A549 (cell line): ENCODE measurements around the gene PGS1. TPM values are rescaled to one million over a fixed set of nuclear protein-coding genes. Genes with fewer than 3 reads are reported as not detected.

Source experiments
- ATAC-seq, 2 experiments: fragments of 200-7000 bp in 1 of 2; fragments of >200 bp in 1 of 2; cut with Nextera tagmentation in 1 of 2; cut with Tn5 transposase in 1 of 2; 3 replicates each; pipeline versions ENCODE4 v1.8.0 to v1.9.1; 2018 to 2020; ENCODE audit warnings: mild to moderate bottlenecking in 1 of 2, moderate library complexity in 1 of 2
- CTCF ChIA-PET: fragments of 300-600 bp; sonication (Branson Sonifier 250); formaldehyde crosslinking; extraction: SDS; loops from one replicate; lab custom pipeline; 2021; ENCODE audit warnings: antibody characterized with exemption, inconsistent platforms; lab: Yijun Ruan, JAX
- POLR2A ChIA-PET: fragments of 350-600 bp; formaldehyde crosslinking; extraction: SDS; loops from one replicate; lab custom pipeline; 2021; ENCODE audit warnings: antibody characterized with exemption, inconsistent platforms; lab: Yijun Ruan, JAX
- DNase-seq, 2 experiments: peaks; one replicate each; pipeline versions ENCODE4 v3.0.0 to v3.0.0-alpha.2; 2011 to 2016; ENCODE audit warnings: low read depth in 1 of 2, low spot score in 1 of 2
- FAIRE-seq: peaks from 2 replicates; lab custom pipeline; 2011; peaks lifted over from hg19 to GRCh38; lab: Jason Lieb, UNC
- H3K27ac ChIP-seq, 2 experiments: fragments of >200 bp; sonication (Bioruptor Twin); formaldehyde crosslinking; 3 replicates each; pipeline ENCODE4 v1.5.1; 2016 to 2017
- H3K4me1 ChIP-seq: fragments of >200 bp; sonication (Bioruptor Twin); formaldehyde crosslinking; 3 replicates; pipeline ENCODE4 v1.6.1; 2016
- H3K4me2 ChIP-seq: fragments of >200 bp; sonication (Bioruptor Twin); formaldehyde crosslinking; 3 replicates; pipeline ENCODE4 v1.6.1; 2016
- H3K4me3 ChIP-seq: fragments of >200 bp; sonication (Bioruptor Twin); formaldehyde crosslinking; 3 replicates; pipeline ENCODE4 v1.5.1; 2016
- H3K9me3 ChIP-seq: fragments of >200 bp; sonication (Bioruptor Twin); formaldehyde crosslinking; 3 replicates; pipeline ENCODE4 v1.6.1; 2016
- CBX2 ChIP-seq: fragments of 200-600 bp; sonication (generic); IDR thresholded peaks from 2 replicates; pipeline ENCODE4 v1.6.1; 2016; ENCODE audit warnings: low read depth, mild to moderate bottlenecking, borderline replicate concordance
- CHD4 ChIP-seq: fragments of 200-600 bp; sonication (generic); IDR thresholded peaks from 2 replicates; pipeline ENCODE4 v1.6.1; 2016; ENCODE audit warnings: antibody characterized with exemption, mild to moderate bottlenecking, borderline replicate concordance
- CTCF ChIP-seq: fragments of >200 bp; sonication (Bioruptor Twin); formaldehyde crosslinking; IDR thresholded peaks from 3 replicates; pipeline ENCODE4 v1.5.1; 2016
- E2F6 ChIP-seq: IDR thresholded peaks from 2 replicates; pipeline ENCODE4 v1.6.1; 2012; ENCODE audit warnings: low read depth, borderline replicate concordance
- EHF ChIP-seq: fragments of 250-450 bp; sonication (Bioruptor Pico); IDR thresholded peaks from 2 replicates; pipeline ENCODE4 v1.5.0; 2020; ENCODE audit warnings: mild to moderate bottlenecking
- FOXS1 ChIP-seq: fragments of 250-450 bp; sonication (Bioruptor Pico); IDR thresholded peaks from 2 replicates; pipeline ENCODE4 v1.5.0; 2020; ENCODE audit warnings: mild to moderate bottlenecking, moderate library complexity
- HOXB5 ChIP-seq: fragments of 250-450 bp; sonication (Bioruptor Pico); IDR thresholded peaks from 2 replicates; pipeline ENCODE4 v1.5.0; 2020; ENCODE audit warnings: mild to moderate bottlenecking, moderate library complexity
- JUN ChIP-seq, 2 experiments: fragments of >200 bp; sonication (Bioruptor Twin); formaldehyde crosslinking; IDR thresholded peaks; 2 replicates in 1 of 2; 3 replicates in 1 of 2; pipeline ENCODE4 v1.6.1; 2016 to 2017
- KDM1A ChIP-seq: fragments of 200-600 bp; sonication (generic); IDR thresholded peaks from 2 replicates; pipeline ENCODE4 v1.6.1; 2016; ENCODE audit warnings: low read depth, mild to moderate bottlenecking
- KDM5A ChIP-seq: fragments of 200-600 bp; sonication (generic); IDR thresholded peaks from 2 replicates; pipeline ENCODE4 v1.6.1; 2016; ENCODE audit warnings: antibody characterized with exemption, mild to moderate bottlenecking
- NR3C1 ChIP-seq: fragments of >200 bp; sonication (Bioruptor Twin); formaldehyde crosslinking; IDR thresholded peaks from 3 replicates; pipeline ENCODE4 v1.6.1; 2017
- PBX3 ChIP-seq: IDR thresholded peaks from 2 replicates; pipeline ENCODE4 v1.6.1; 2012
- POLR2A ChIP-seq: IDR thresholded peaks from 2 replicates; pipeline ENCODE4 v1.6.1; 2012; ENCODE audit warnings: mild to moderate bottlenecking, low read length
- POLR2AphosphoS2 ChIP-seq: conservative IDR thresholded peaks from 2 replicates; pipeline ENCODE4 v1.6.1; 2012; ENCODE audit warnings: low read length, improper control_type of control experiment, inconsistent platforms
- RAD21 ChIP-seq, 2 experiments: fragments of >200 bp in 1 of 2; sonication (Bioruptor Twin) in 1 of 2; formaldehyde crosslinking in 1 of 2; IDR thresholded peaks in 1 of 2; conservative IDR thresholded peaks in 1 of 2; 2 replicates in 1 of 2; 3 replicates in 1 of 2; pipeline ENCODE4 v1.6.1; 2012 to 2018; ENCODE audit warnings: inconsistent platforms in 1 of 2
- RFX5 ChIP-seq: fragments of 450-650 bp; IDR thresholded peaks from 2 replicates; pipeline ENCODE4 v1.7.1; 2014; ENCODE audit warnings: antibody characterized with exemption, mild to moderate bottlenecking, moderate library complexity
- SMC3 ChIP-seq: fragments of >200 bp; sonication (Bioruptor Twin); formaldehyde crosslinking; IDR thresholded peaks from 3 replicates; pipeline ENCODE4 v1.6.1; 2018; ENCODE audit warnings: inconsistent platforms
- ZC3H11A ChIP-seq: fragments of 450-650 bp; IDR thresholded peaks from 2 replicates; pipeline ENCODE4 v1.6.1; 2014; ENCODE audit warnings: antibody characterized with exemption, mild to moderate bottlenecking
- ZSCAN20 ChIP-seq: fragments of 250-450 bp; sonication (Bioruptor Pico); IDR thresholded peaks from 2 replicates; pipeline ENCODE4 v1.8.0; 2022; ENCODE audit warnings: mild to moderate bottlenecking, moderate library complexity
- WGBS: methylation state at CpG from one replicate; pipeline ENCODE4 v1.1.6; 2017; ENCODE audit errors: missing lambda C conversion rate; 5-methylcytosine and 5-hydroxymethylcytosine counted together
- polyA plus RNA-seq, 4 experiments: library from polyadenylated mRNA; depleted of rRNA in 3 of 4; stranded (reverse); fragments of >200 nt; fragmentation: RNase III in 1 of 4; extraction: RNeasy Plus Mini Kit Qiagen cat#74134 plus additional on column Dnase treatment in 1 of 4; gene quantifications; 2 replicates in 3 of 4; 3 replicates in 1 of 4; pipeline ENCODE4 v1.2.3, GENCODE V29; 2011 to 2017
- TF ChIP-seq, protein P1 (sequence below): fragments of 150-350 bp; IDR thresholded peaks from 2 replicates; pipeline ENCODE4 v1.6.1; 2014; ENCODE audit warnings: low read depth, mild to moderate bottlenecking, low read length

Gene PGS1
- polyA plus RNA-seq, 2 of the 4 experiments (the other 2 are of a cell fraction), result 23.7 to 29.5 TPM

GRCh38 chr17:78372841-78373240 lies 5.6 kb upstream of the PGS1 start:
- WGBS, result 77% methylated on average over 5 of the region's 5 CpGs
- FAIRE-seq (no peak), ATAC-seq (no peak), DNase-seq (no peak)
- no peak overlapping the region for H3K4me3 ChIP-seq
- POLR2A ChIA-PET, result no interaction called here
- CTCF ChIA-PET, result interaction anchor here (1.0 to 8.9 kb wide), 8 partner anchors 10 to 335 kb away, joined by 3 to 134 read pairs (median 3); partner anchors contain the start of gene SOCS3
- no peak overlapping the region for H3K4me2 ChIP-seq
- H3K9me3 ChIP-seq, result no peaks in the 10 kb centered on the region
- H3K27ac ChIP-seq, result peak overlapping the region in 1 of 2 experiments; percentile 35; a peak in 1 of 6 replicates
- TF ChIP-seq PBX3, result no peak
- no peak for TF ChIP-seq RAD21 (conservative IDR thresholded peaks at IDR 0.05 in 1 of 2, IDR thresholded peaks at IDR 0.05 in 1 of 2)
- no peak for TF ChIP-seq CBX2
- TF ChIP-seq E2F6, result no peak
- TF ChIP-seq ZC3H11A, result no peak
- H3K4me1 ChIP-seq, result peaks cover 28% of the 10 kb centered on the region

GRCh38 chr17:78374189-78374588 lies 4.3 kb upstream of the PGS1 start:
- ChIA-PET POLR2A (no interaction called here), CTCF (interaction anchor here (0.6 to 8.9 kb wide), 6 partner anchors 13 to 165 kb away, joined by 3 to 134 read pairs (median 16); partner anchors contain the start of gene SOCS3)
- ATAC-seq (no peak), DNase-seq (no peak), FAIRE-seq (no peak)
- H3K9me3 ChIP-seq, result no peaks in the 10 kb centered on the region
- no peak overlapping the region for H3K4me3 ChIP-seq
- TF ChIP-seq KDM5A, result no peak
- peaks cover 30% of the 10 kb centered on the region for H3K4me1 ChIP-seq
- H3K27ac ChIP-seq, result peak overlapping the region in 1 of 2 experiments; percentile 68; a peak in 3 of 6 replicates
- 68% methylated on average over 6 of the region's 6 CpGs for WGBS
- no peak overlapping the region for H3K4me2 ChIP-seq

DNA sequence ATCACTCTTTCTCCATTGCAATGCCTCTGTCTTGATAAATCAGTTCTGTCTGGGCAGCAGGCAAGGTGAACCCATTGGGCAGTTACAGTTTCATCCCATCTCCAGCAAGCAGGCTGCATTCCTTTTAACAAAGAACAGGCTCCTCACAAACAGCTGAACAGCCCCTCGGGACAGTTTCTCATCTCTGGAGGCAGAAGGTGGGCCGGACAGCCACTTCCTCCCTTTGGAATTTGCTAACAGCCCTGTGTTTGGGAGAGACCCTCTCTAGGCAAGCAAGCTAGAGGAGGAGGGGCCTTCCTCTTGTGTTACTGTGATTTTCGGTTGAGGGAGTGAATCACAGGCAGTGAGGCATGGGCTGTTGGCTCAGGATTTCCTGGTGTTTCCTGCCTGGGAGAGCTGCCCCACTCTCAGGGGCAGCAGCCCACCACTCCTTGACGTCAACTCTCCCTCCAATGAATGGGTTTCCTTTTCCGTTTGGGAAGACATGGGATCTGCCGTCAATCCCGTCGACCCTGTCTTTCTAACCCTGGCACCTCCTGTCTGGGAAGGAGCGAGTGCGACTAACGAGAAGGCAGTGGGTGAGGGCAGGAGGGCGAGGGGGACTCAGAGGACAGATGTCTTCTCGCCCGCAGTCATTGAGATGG lies 3.7 kb upstream of the PGS1 start:
- DNase-seq (no peak), ATAC-seq (no peak), FAIRE-seq (no peak)
- ChIA-PET CTCF (interaction anchor here (0.6 to 8.9 kb wide), 8 partner anchors 13 to 165 kb away, joined by 3 to 134 read pairs (median 4); partner anchors contain the start of gene SOCS3), POLR2A (interaction anchor here (1.5 kb wide), 1 partner anchor 14 kb away, joined by 10 read pairs; the partner anchor contains the start of gene SOCS3)
- Histone ChIP-seq H3K27ac (peak overlapping the region in 1 of 2 experiments; percentile 68; a peak in 3 of 6 replicates), H3K9me3 (no peaks in the 10 kb centered on the region), H3K4me2 (peak overlapping the region; percentile 48; the same call in 1 of the 3 replicates), H3K4me1 (peaks cover 35% of the 10 kb centered on the region), H3K4me3 (no peak overlapping the region)
- WGBS, result 83% methylated on average over 14 of the region's 14 CpGs
- TF ChIP-seq JUN (IDR thresholded peaks at IDR 0.05) (no peak), SMC3 (no peak), RFX5 (no peak), NR3C1 (no peak), CBX2 (no peak), POLR2AphosphoS2 (no peak), ZSCAN20 (CRISPR knock-in tag) (no peak), HOXB5 (CRISPR knock-in tag) (no peak), POLR2A (no peak), CHD4 (no peak), FOXS1 (CRISPR knock-in tag) (no peak), CTCF (no peak), KDM1A (no peak), EHF (CRISPR knock-in tag) (no peak)
- TF ChIP-seq, protein P1, sequence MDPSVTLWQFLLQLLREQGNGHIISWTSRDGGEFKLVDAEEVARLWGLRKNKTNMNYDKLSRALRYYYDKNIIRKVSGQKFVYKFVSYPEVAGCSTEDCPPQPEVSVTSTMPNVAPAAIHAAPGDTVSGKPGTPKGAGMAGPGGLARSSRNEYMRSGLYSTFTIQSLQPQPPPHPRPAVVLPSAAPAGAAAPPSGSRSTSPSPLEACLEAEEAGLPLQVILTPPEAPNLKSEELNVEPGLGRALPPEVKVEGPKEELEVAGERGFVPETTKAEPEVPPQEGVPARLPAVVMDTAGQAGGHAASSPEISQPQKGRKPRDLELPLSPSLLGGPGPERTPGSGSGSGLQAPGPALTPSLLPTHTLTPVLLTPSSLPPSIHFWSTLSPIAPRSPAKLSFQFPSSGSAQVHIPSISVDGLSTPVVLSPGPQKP, result no peak
